NCI-H82 treated with DMSO at 0.1 percent for 48 hours (cell line): ENCODE measurements around the gene TRIM49.
"Not testable (repeated sequence)": the region's sequence is repeated elsewhere in the genome, so short reads cannot be mapped to it uniquely, and the experiment has no call there.

Experiments used
- DNase-seq: peaks from one replicate; lab custom pipeline; 2025; ENCODE audit not compliant: unreplicated experiment; lab: John Stamatoyannopoulos, UW

Gene TRIM49, protein sequence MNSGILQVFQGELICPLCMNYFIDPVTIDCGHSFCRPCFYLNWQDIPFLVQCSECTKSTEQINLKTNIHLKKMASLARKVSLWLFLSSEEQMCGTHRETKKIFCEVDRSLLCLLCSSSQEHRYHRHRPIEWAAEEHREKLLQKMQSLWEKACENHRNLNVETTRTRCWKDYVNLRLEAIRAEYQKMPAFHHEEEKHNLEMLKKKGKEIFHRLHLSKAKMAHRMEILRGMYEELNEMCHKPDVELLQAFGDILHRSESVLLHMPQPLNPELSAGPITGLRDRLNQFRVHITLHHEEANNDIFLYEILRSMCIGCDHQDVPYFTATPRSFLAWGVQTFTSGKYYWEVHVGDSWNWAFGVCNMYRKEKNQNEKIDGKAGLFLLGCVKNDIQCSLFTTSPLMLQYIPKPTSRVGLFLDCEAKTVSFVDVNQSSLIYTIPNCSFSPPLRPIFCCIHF

DNA sequence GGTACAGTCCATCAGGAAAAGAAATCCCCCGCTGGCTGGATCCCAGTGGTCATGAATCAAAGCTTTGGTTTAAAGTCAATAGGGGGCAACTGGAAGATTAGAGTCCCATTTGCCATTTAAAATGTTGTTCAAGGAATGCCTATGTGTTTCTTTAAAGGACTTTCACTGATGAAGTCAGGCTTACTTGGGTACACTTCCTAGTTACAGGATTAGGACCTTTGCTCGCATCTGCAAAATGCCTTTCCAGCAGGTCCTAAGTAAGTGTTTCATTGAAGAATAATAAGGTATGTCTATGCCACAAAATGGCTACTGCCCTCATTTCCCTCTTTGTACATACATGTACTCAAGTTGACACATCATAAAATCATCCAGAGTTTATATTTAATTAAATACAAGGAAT is at the start of gene TRIM49:
TSS of gene TRIM49 (minus strand) at position 101 of the 400 bp plus-strand sequence. CDS start 4,106 bp downstream, outside the sequence.
- DNase-seq, result not testable (repeated sequence)

DNA sequence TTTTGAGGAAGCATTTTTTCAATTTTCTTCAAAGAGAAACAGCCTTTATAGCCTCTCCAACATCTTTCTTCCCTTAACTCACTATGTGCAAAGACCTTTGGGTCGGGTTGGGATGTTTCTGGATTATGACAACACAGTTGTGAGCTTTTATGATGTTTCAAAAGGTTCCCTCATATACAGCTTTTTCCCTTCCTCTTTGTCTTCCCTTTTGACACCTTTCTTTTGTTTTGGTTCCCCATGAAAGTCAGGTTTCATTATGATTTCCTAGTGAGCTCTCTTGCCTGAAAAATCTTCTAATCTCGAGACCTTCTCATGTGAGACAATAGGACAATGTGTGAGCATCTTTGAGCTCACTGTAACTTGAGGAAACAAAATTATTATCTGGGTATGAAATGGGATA is 18.3 kb upstream of the TRIM49 start:
- DNase-seq, result not testable (repeated sequence)

DNA sequence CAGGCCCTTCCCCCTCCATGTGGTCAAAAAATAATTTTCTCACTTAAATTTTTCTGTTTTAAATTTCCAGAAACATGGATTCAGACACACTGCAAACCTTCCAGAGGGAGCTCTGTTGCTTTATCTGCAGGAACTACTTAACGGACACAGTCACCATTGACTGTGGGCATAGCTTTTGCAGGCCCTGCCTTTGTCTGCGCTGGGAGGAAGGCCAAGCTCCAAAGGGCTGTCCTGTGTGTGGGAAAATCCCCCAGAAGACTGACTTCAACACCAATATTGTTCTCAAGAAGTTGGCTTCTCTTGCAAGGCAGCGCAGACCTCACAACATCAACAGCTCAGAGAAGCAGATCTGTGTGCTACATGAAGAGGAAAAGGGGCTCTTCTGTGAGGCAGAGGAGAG is 11.6 kb upstream of the TRIM49 start:
- not testable (repeated sequence) for DNase-seq

DNA sequence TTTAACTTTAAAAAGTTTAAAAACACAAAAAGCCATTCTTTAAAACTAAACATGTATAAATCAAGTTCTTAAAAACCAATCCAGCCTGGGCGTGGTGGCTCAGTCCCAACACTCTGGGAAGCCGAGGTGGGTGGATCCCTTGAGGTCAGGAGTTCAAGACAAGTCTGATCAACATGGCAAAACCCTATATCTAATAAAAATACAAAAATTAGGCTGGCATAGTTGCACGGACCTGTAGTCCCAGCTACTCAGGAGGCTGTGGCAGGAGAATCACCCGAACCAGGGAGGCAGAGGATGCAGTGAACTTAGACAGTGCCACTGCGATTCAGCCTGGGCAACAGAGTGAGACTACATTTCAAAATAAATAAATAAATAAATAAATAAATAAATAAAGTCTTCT is 5.2 kb upstream of the TRIM49 start:
- not testable (repeated sequence) for DNase-seq

GRCh38 chr11:89787506-89788063 is 20.8 kb downstream of the TRIM49 start:
- DNase-seq, result not testable (repeated sequence)

- DNase-seq, result not testable (repeated sequence)
These were observed 22.6 kb downstream of the TRIM49 start for GRCh38 chr11:89785726-89786125.

- not testable (repeated sequence) for DNase-seq
These were observed 57.6 kb downstream of the TRIM49 start for GRCh38 chr11:89750822-89751221.
